GDM1 (cell line): ENCODE results near the gene B3GALT6.

Experiments used
- DNase-seq: peaks from one replicate; lab custom pipeline; 2025; lab: John Stamatoyannopoulos, UW

Gene B3GALT6

DNA sequence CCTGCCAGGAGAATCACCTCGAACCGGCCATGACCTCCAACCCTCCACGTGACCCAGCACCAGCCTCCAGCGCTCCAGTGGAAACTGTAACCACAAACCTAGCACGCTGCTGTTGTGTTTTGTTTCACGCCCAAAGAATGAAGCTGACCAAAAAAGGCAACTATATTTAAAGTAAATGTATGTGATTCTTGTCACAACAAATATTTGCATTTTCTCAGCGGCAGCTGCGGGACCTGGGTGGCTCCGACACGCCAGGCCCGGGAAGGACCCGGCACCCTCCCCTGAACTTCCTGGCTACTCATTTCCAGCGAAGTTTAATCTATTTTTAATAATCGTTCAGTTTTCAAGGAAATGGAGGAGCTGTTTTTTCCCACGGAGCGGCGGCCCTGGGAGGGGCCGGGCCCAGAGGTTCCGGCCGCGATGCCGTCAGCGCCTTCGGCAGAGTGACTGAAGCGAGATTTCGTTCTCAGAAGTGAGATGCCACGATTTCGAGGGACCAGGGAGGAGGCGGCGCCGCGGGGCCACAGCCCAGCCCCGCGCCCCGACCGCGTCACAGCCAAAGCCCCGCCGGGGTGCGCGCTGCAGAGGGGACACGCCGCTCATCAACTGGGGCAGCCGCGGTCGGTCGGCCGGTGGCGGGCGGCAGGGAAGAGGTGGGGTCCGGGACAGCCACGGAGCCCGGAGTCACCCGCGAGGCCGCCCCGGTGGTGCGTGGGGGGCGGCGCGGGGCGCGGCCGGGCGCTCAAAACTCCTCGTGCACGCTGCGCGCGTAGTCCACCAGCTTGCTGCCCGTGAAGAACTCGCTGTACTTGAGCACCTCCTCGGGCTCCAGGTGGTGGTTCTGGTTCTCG, 15.0 kb upstream of the B3GALT6 start:
- no peak for DNase-seq

DNA sequence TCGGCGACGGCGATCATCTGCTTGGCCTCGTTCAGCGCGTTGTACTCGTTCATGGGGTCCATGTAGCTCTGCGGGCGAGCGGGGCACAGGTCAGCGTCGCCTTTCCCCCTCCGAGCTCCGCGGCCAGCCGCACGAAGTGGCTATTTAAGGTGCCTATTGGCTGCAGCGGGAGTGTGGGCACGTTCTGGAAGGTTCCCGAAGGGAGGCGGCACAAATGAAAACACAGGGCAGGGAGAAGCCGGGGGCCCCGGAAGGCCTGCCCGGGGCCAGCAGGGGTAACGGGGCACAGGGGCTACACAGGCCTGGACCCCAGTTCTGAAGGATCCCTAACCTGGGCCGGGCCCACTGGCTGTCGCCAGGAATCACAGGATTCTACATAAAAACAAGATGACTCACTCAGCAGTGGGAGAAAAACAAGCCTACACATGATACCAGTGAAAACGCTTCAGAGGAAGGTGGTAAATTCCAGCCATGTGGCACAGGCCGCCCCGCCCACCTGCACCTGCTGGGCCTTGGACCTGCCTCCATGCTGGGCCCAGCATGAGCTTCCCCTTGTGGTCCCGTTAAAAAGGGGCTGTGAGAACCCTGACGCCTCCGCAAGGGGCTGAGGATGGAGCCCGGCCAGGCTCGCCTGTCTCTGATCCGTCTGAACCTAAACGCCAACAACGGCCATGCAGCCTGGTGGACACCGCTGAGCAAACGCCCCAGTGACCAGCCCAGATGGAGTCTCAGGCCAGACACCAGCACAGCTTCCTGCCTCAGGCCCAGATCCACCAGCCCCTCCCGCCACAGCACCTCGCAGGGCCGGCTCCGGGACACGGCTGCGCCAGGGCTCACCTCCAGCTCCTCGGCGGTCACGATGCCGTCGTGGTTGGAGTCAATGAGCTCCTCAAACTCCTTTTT, 14.2 kb upstream of the B3GALT6 start:
- no peak for DNase-seq

DNA sequence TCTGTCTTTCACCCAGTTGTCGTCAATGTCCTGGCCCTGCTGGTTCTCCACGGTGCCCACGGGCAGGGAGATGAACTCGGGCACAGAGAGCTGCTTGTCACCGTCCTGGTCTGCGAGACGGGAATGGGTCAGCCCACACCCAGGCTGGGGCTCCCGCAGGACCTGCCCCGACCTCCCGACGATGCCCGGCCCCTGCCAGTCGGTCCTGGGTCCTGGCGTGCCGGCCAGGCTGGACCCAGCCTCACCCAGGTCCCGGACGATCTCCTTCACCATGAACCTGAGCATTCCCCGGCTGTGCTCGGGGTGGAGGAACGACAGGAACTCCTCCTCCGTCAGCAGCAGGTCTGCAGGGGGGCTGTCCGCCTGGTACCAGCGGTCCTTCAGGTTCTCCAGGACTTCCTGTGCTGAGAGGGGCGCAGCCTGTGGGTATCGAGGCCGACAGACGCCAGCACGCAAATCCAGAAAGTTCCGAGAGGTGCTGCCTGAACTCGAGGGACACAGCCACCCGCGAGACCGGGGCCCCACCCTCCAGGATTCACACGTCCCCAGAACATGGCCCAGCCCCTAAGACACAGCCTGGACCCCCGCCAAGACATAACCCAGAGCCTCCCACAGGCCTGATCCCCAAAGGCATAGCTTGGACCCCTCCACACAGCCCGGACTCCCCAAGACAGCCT, 13.4 kb upstream of the B3GALT6 start:
- no peak for DNase-seq

DNA sequence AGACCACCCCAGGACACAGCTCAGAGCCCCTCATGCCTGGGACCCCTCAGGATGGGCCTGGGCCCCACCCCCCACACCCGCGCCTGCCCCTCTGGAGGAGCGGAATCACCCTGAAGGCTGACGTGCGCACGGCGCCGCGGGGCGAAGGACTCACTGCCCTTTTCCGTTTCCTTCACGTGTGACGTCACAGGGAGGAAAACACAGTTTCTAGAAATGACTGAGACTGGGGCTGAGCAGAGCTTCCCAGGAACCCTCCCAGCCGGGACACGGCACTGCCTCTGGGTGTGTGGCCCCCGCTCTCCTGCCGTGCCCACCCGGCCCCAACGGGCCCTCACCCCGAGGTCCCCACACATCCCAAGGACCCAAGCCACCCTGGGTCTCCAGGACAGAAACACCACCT, 12.7 kb upstream of the B3GALT6 start:
- DNase-seq = no peak

DNA sequence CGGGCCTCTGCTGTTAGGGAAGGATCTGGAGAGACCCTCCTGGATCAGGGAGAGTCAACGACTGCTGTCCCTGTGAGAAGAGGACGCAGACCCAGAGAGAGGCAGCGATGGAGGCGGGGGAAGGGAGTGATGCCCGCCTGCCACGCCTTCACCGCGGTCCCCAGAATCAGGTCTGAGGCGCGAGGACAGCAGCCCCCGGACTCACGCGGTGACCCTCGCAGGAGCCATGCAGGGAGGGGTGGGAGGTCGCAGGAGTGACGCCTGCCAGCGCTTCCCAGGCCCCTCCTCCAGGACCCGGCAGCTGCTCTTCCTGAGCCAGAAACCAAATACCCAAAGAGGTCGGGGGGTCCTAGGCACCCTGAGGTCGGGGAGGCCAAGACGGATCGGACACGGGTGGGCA, 11.8 kb upstream of the B3GALT6 start:
- DNase-seq = no peak

DNA sequence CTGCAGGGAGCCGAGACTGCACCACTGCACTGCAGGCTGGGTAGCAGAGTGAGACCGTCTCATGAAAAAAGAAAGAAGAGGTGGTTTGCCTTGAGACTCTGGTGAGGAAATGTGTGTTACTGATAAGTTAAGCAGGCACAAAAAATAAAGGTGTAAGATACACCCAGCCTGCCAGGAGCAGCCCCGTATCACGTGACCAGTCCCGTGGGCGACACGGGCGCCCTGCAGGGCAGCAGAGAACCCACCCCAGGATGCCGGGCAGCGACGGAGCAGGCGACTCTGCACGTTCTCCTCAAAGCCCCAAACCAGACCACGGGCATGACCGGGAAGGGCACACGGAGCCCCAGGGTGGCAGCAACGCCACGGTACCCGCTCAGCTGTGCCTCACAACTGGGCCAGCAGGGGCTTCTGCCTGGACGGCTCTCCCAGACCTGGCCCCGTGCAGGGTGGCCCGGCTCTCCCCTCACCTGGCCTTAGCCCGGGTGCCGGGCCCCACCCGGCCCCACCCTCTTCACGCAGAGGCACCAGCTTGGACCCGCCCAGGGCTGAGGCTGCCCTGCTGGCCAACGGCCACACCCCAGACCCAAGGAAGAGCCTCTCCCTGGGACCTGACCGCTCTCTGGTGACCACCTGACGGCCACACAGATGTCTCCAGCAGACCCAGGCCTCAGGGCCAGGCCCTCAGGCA, 10.0 kb upstream of the B3GALT6 start:
- no peak for DNase-seq

DNA sequence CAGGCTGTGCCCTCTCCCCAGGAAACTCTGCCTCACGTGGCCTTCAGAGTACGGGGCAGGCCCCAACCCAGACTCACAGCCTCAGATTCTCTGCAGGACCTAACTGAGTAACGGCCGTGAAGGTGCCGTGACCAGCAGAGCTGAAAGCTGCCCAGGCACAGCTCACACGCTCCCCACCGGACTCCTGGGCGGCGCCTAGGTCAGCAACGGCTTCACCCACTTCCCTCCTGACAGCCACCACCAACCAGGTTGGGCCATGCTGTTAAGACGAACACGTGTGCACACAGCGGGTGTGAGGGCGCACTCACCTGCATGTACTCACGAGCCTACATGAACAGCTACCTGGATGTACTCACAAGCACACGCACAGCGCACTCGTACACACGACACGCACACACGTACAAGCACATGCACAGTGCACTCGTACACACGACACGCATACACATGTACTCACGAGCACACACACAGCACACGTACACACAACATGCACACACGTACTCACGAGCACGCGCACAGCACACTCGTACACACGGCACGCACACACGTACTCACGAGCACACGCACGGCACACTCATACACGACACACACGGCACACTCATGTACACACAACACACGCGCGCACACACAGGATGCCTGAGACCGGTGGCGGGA, 9.3 kb upstream of the B3GALT6 start:
- no peak for DNase-seq

DNA sequence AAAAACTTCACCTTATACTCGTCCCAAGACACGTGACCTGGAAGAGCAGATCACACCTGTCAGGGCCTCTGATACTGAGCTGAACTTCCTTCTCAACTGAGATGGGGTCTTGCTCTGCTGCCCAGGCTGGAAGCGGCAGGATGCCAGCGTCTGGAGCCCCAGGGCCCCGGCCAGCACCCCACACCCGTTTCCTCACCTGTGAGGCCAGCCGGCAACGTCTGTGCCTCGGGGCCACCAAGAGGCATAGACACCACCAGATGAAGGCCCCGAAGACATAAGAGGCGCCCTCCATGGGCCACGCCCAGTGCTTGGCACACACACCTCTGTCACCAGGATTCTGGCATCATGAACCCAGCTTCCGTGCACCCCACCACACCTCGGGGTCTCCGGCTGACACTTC, 8.7 kb upstream of the B3GALT6 start:
- DNase-seq = no peak

DNA sequence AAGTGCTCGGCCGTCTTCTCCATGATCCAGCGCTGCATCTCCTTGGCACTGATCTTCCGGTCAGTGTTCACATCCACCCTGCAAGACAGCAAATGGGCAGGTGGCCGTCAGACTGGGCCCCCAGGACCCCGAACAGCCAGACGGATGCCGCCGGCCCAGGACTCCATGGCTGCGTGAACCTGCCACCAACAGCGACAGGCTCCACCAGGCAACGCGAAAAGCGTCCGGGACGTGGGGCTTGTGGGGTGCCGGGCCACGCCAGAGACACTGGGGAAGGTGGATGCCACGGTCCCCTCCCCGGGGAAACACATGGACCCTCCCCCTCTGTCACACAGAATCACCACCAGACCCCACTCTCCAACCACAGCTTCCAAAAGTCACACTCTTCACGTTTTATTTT, 8.1 kb upstream of the B3GALT6 start:
- no peak for DNase-seq

DNA sequence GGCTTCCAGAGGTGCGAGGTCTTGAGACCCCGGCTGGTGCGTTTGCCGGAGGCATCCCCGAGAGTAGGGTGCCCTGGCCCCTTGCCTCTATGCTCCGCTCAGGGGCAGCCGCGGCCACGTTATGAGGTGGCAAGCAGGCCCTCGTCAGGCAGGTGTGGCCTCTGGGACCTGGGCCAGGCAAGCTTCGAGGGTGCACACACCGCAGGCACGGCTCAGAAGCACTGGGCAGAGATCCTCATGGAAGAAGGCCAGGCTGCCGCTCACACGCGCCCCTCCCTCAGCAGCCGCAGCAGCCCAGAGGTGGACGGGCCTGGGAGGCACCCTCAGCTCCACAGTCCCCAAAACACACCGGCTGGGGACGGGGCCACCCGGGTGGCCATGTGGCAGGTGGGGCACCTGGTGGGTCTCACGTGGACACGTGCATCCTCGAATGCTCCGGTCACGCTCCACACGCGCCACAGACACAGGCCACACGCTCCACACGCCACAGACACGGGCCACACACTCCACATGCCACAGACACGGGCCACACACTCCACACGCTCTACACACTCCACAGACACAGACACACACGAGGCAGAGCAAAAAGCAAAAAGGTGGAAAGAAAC, 6.7 kb upstream of the B3GALT6 start:
- no peak for DNase-seq

DNA sequence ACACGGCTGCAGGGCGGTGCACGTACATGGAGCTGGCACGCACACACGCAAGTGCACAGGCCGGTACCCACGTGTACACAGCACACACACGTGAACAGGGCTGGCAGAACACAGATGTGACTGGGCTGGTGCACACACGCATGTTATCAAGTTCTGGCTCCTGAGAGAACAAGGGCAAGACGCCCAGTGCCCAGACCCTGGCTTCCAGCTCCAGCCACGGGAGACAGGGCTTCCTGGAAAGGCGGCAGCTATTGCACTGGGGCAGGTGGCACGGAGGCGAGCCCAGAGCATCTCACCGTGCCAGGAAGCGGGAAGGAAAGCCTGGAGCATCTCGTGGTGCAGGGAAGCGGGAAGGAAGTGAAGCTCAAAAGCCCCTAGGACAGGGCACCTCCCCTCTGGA, 6.1 kb upstream of the B3GALT6 start:
- no peak for DNase-seq

DNA sequence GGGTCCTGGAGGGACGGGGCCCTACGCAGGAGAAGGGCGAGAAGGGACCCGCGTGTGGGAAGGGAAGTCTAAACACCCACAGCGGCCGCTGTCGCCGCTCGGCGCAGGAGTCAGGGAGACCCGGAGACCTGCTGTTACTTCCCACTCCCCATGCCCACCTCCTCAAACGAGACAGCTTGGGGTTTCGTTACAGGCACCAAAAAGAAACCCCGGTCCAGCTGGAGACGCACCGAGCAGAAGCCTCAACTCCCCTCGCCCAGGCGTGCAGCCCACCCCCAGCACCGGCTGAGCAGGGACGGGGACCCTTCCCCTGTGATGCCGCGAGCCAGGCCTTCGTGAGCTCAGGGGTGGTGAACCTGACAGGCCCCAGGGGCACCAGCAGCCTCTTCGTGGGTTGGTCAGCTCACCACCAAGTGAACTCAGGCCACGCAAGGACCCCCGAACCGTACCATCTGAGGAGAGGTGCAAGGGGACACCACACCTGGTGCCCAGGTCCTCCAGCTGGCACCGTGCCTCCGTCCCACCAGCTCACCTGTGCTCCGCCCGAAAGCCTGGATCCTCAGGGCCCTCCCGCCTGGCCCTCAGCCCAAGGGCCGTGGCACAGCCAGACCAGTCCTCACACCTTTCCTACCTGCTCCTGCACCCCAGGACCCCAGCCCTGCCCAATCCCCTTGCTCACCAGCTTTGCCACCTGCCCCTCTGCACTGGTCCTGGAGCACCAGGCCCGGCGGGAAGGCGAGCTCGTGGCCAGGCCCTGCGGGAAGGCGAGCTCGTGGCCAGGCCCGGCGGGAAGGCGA, 5.3 kb upstream of the B3GALT6 start:
- DNase-seq = no peak

DNA sequence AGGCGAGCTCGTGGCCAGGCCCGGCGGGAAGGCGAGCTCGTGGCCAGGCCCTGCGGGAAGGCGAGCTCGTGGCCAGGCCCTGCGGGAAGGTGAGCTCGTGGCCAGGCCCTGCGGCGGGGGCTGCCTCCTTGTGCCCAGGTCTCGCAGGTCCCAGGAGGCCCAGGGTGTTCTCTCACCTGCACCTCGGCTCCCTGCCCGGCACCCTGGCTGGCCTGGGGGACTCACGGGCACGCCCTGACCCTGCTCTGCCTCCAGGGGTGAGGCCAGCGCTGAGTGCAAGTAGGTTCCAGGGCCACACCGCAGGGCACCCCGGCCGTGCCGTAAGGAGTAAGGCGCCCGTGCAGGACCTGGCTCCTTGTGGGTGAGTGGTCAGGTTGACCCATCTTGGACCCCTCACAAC, 4.7 kb upstream of the B3GALT6 start:
- no peak for DNase-seq

DNA sequence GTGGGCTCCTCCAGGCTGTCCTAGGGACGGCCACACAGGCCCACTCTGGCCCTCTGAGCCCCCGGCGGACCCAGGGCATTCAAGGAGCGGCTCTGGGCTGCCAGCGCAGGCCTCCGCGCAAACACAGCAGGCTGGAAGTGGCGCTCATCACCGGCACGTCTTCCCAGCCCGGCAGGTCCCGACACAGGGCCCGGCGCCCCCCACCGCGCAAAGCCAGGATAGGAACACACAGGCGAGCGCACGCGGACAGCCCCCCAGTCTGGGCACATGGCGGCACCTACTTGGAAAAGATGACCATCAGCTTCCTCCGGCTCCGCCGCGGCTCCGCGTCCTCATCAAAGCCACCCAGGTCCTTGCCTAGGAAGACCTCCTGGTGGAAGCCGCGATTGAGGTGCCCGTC, 3.9 kb upstream of the B3GALT6 start:
- DNase-seq = no peak

DNA sequence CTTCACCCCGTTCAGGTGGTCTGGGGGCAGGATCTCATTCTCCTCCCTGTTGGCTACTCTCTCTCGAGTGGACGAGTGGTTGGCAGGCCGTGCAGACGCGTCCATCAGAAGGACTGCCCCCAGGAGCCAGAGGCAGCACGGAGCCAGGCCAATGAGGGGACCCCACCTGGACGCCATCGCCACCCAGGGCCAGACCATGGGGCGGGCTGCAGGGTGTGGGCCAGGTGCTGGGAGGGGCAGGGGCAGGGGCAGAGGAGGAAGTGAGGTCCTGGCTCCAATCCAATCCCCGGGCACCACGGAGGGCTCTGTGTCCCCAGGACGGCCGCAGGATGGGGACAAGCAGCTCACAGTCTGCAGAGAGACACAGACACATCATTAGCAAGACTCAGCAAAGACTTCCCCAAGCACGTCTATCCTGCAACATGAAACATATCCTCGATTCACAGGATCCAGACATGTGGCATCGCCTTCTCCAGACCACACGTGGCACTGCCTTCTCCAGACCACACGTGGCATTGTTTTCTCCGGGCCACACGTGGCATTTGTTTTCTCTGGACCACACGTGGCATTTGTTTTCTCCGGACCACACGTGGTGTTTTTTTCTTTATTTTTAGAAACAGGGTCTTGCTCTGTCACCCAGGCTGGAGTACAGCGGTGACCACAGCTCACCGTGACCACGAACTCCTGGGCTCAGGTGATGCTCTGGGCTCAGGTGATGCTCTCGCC, 3.3 kb upstream of the B3GALT6 start:
- no peak for DNase-seq

DNA sequence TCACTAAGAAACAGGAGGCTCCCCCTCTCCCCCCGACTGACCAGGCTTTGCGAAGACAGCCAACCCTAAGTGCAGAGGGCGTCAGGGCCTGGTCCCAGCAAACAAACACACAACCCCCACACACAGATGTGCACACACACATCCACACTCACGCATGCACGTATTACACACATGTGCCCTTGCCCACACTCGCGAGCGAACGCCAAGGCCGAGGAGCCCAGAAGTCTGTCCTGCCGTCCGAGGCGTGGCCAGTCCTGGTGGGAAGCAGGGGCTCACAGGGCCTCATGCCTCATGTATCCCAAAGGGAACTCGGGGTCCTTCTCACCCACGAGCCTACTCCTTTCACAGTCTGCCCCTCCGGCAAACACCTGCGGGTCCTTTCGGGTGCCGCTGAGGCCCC, 2.3 kb upstream of the B3GALT6 start:
- DNase-seq = no peak

DNA sequence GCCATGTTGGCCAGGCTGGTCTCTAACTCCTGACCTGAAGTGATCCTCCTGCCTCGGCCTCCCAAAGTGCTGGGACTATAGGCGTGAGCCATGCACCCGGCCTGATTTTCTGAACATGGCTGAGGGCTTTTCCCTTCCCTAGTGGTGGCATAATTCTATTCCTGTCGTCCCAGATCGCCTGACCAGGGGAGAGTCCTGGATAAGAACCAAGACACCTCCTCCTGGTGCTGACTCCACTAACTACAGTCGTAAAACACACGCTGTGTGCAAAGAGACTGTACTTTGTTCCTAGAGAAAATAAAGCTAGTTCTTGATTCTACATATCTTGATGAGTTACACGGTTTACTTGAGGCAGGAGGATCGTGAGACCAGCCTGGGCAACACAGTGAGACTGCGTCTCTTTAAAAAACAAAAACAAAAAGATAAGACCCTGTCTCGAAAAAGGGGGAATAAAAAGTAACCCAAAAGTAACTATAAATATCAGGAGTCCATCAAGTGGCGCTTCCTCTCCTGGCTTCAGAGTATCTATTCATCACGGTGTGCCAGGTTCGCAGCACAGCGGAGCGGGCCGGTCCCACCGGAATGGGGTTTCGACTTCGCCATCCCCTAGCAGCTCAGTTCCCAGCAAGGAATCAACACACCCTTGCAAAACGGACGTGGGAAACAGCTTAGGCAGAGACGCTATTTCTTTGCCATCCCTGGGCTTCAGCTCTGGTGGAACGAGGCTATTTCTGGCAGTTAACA, 1.2 kb upstream of the B3GALT6 start:
- DNase-seq = no peak

DNA sequence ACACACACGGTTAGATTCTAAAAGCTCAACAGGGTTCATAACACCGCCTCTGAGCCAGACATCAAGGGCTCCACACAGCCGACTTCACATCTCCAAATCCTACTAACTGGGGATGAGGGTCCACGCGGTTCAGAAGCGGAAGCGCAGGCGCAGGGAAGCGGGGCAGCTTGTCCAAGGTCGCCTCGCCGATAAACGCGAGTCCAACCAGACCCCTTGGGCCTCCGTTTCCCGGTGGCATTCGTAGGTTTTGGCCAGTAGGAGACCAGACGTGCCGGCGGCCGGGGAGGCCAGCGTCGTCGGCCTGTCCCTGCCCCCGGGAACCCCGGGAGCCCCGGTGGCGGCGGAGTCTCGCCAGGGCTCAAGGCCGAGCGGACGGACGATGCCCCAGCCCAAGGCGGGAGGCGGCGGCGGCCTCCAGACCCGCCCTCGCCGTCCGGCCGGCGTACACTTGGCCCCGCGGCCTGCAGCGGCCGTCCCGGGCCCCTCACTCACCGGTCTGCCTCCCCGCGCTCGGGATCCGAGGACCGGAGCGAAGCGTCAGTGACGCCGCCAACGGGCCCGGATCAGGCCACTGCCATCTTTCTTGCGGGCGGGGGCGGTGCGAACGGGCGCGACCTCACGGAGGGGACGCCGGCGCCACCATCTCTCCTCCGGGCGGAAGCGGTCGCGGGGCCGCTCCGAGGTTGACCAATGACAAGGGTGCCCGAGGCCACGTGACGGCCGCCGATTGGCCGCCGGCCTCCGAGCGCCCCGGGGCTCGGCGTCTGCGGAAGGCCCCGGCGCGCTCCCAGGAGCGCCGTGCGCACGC, 433 bp upstream of the B3GALT6 start, which contains the start of gene SDF4:
SDF4 (minus strand) TSS at position 602 of the 808 bp plus-strand sequence. CDS start 3,229 bp downstream, outside the sequence.
- peak; percentile 97 for DNase-seq
